ENCODE results near the gene HOXB8. TPM values are rescaled to one million over a fixed set of nuclear protein-coding genes. Genes with fewer than 3 reads are reported as not detected.

The HOXB8 gene
- 1.7 and 2.0 TPM in 2 replicates for total RNA-seq
- polyA plus RNA-seq, result 1.6 and 2.4 TPM in 2 replicates
- 0.81 and 0.86 TPM in 2 replicates for polyA plus RNA-seq (2011; cell fraction: cytosol; rRNA removed)
- polyA plus RNA-seq (2011; cell fraction: nucleus; rRNA removed), result 0.63 and 0.96 TPM in 2 replicates
- polyA plus RNA-seq (2012), result 3.4 and 3.6 TPM in 2 replicates
- polyA minus RNA-seq, result 0.25 and 1.7 TPM in 2 replicates
- not detected for polyA minus RNA-seq (2011; cell fraction: cytosol; rRNA and poly(A)+ RNA removed)
- polyA minus RNA-seq (2011; cell fraction: nucleus; rRNA and poly(A)+ RNA removed), result 0.67 and 0.91 TPM in 2 replicates
- percentile 30 among the genes with signal in this experiment for Bru-seq, nascent RNA
- BruChase-seq, experiment 1, labeled RNA remaining after a 6-hour chase, result percentile 45 among the genes with signal in this experiment
- percentile 44 among the genes with signal in this experiment for BruChase-seq, experiment 2, labeled RNA remaining after a 2-hour chase
- long read RNA-seq, partial matches to known transcripts, result 0 of 1 reads
- long read RNA-seq, other reads (novel, unspliced or antisense), result 1 of 1 reads

GRCh38 chr17:48615047-48615962 lies at the start of gene HOXB8:
Gene HOXB8, minus strand, starts transcription at chr17:48615292. Its CDS starts 588 bp downstream, at chr17:48614704.
- CTCF ChIA-PET, result interaction anchor here (0.8 to 4.9 kb wide), 15 partner anchors 8 to 463 kb away, joined by 3 to 26 read pairs (median 6); partner anchors contain the start of gene HOXB9
- Histone ChIP-seq H3K9ac (replicated peaks; ENCODE audit: extremely low read depth, insufficient read depth, low read length) (no peak within 1 kb of the TSS), H4K20me1 (replicated peaks; ENCODE audit: control insufficient read depth, extremely low read depth, insufficient read depth, low read length) (no peaks in the 10 kb centered on the region), H3K4me1 (ENCODE audit: control insufficient read depth, extremely low read depth, insufficient read depth, low read length) (peaks cover 37% of the 10 kb centered on the region), H2AFZ (ENCODE audit: low read depth, low read length) (peak within 1 kb of the TSS; percentile 90), H3K79me2 (ENCODE audit: control insufficient read depth, insufficient read depth, low read length) (peaks cover 9% of the 10 kb centered on the region), H3K9me3 (replicated peaks; ENCODE audit: control insufficient read depth, insufficient read depth, low read length) (no peaks in the 10 kb centered on the region), H3K4me3 (replicated peaks in 1 of 3; ENCODE audit: insufficient read depth in 1 of 3, low read depth in 1 of 3, low read length in 3 of 3) (peak within 1 kb of the TSS; percentile 46 to 52 (median 52)), H3K36me3 (ENCODE audit: control insufficient read depth in 2 of 2, extremely low read depth in 1 of 2, insufficient read depth in 2 of 2, low read length in 2 of 2) (no peaks in the 10 kb centered on the region), H3K9me1 (replicated peaks; ENCODE audit: control insufficient read depth, extremely low read depth, insufficient read depth, low read length) (no peaks in the 10 kb centered on the region), H3K27me3 (ENCODE audit: control insufficient read depth in 2 of 2, insufficient read depth in 2 of 2, low read length in 2 of 2) (peaks cover 38 to 49% of the 10 kb centered on the region in 2 experiments), H3K27ac (ENCODE audit: insufficient read depth, low read depth, low read length) (no peak within 1 kb of the TSS), H3K4me2 (ENCODE audit: insufficient read depth, low read length) (peak within 1 kb of the TSS; percentile 82)
- FAIRE-seq, result peak; percentile 43
- POLR2A ChIA-PET, result interaction anchor here (1.2 kb wide), 1 partner anchor 11 kb away, joined by 7 read pairs; the partner anchor contains the start of gene HOXB6
- intact Hi-C loops (cut with micrococcal nuclease) (loop anchor here (5.0 kb wide), 2 partner anchors 463 to 478 kb away; no protein-coding TSS in a partner anchor), dilution Hi-C loops (cut with MboI; ENCODE audit: extremely low pct_ligation_motif_present, low sequenced_read_pairs) (no loop called here)
- TF ChIP-seq, protein P1, sequence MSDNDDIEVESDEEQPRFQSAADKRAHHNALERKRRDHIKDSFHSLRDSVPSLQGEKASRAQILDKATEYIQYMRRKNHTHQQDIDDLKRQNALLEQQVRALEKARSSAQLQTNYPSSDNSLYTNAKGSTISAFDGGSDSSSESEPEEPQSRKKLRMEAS (IDR thresholded peaks at IDR 0.05; ENCODE audit: insufficient read depth, insufficient read length), result no peak
- TF ChIP-seq EZH2 (IDR thresholded peaks at IDR 0.05; ENCODE audit: borderline replicate concordance, low read depth, low read length, severe bottlenecking), result no peak
- TF ChIP-seq MYC (IDR thresholded peaks at IDR 0.05; ENCODE audit: low read depth, low read length), result no peak
- TF ChIP-seq GATA2 (IDR thresholded peaks at IDR 0.05; ENCODE audit: insufficient read depth, insufficient read length, low read depth, low read length), result no peak
- TF ChIP-seq POLR2A (IDR thresholded peaks at IDR 0.05; ENCODE audit: low read depth, low read length), result no peak
- TF ChIP-seq FOS (IDR thresholded peaks at IDR 0.05; ENCODE audit: borderline replicate concordance, insufficient read depth, low read length), result no peak
- no peak for TF ChIP-seq CTCF (IDR thresholded peaks at IDR 0.05; ENCODE audit: extremely low read depth in 1 of 2, insufficient read depth in 1 of 2, low read depth in 1 of 2, low read length in 2 of 2)
- TF ChIP-seq POLR2AphosphoS5 (IDR thresholded peaks at IDR 0.05; ENCODE audit: insufficient read depth, low read depth, low read length), result no peak
- no peak for TF ChIP-seq JUN (IDR thresholded peaks at IDR 0.05; ENCODE audit: borderline replicate concordance, insufficient read depth, insufficient read length, low read depth)
- DNase-seq (ENCODE audit: low read depth, low spot score), result no peak
- BruUV-seq (replicated peaks), result no TSS peak
